ENCODE results near the gene TRIM7. TPM values are rescaled to one million over a fixed set of nuclear protein-coding genes. Genes with fewer than 3 reads are reported as not detected.

TRIM7 gene
- total and polyA plus RNA-seq, 9 of the 15 experiments (the other 6 are each of a cell fraction or from before 2014, with no cell fraction given) = 2.6 to 14.9 (median 8.9) TPM

DNA sequence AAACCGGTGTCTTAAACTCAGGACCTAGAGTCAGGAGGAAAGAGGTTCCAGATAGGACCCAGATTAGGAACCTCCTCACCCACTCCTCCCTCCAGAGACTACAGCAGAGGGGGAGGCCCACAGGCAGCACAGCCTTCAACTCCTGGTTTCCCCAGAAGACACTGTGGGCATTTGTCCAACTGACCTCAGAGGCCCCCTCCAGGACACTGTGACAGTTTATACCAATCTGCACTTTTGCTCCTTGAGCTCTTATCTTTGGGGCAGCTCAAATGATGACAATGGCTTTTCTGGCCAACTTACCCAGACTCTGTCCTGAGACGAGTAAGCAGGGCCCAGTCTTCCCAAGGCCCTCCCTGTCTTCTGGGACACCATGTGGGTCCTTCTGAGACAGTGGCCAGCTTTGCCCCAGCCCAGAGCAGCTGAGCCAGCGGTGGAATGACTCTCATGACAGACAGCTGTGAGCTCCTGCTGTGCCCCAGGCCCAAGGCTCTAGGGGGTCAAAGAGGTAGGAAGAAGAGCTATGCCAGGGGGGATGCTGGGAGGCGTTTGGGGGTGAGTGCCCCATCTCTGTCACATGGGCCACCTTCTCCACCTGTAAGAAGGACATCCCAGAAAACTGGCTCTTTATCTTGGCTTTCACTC is 43.3 kb downstream of the TRIM7 start (continued):
- TF ChIP-seq RFX7 (CRISPR knock-in tag; IDR thresholded peaks at IDR 0.05) = no peak
- TF ChIP-seq CBFA2T3 (IDR thresholded peaks at IDR 0.05) = peak; percentile 47
- TF ChIP-seq ZNF165 (CRISPR knock-in tag; IDR thresholded peaks at IDR 0.05; ENCODE audit: borderline replicate concordance) = no peak
- TF ChIP-seq ARID1B (IDR thresholded peaks at IDR 0.05) = no peak; the same call in 1 of the 2 replicates
- TF ChIP-seq, protein P1, sequence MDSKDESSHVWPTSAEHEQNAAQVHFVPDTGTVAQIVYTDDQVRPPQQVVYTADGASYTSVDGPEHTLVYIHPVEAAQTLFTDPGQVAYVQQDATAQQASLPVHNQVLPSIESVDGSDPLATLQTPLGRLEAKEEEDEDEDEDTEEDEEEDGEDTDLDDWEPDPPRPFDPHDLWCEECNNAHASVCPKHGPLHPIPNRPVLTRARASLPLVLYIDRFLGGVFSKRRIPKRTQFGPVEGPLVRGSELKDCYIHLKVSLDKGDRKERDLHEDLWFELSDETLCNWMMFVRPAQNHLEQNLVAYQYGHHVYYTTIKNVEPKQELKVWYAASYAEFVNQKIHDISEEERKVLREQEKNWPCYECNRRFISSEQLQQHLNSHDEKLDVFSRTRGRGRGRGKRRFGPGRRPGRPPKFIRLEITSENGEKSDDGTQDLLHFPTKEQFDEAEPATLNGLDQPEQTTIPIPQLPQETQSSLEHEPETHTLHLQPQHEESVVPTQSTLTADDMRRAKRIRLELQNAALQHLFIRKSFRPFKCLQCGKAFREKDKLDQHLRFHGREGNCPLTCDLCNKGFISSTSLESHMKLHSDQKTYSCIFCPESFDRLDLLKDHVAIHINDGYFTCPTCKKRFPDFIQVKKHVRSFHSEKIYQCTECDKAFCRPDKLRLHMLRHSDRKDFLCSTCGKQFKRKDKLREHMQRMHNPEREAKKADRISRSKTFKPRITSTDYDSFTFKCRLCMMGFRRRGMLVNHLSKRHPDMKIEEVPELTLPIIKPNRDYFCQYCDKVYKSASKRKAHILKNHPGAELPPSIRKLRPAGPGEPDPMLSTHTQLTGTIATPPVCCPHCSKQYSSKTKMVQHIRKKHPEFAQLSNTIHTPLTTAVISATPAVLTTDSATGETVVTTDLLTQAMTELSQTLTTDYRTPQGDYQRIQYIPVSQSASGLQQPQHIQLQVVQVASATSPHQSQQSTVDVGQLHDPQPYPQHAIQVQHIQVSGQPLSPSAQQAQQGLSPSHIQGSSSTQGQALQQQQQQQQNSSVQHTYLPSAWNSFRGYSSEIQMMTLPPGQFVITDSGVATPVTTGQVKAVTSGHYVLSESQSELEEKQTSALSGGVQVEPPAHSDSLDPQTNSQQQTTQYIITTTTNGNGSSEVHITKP (IDR thresholded peaks at IDR 0.05; ENCODE audit: partially characterized antibody) = peak; percentile 50
- TF ChIP-seq SUPT5H (IDR thresholded peaks at IDR 0.05) = no peak
- no peak for TF ChIP-seq ETS2 (tag; IDR thresholded peaks at IDR 0.05; ENCODE audit: borderline replicate concordance, poor library complexity, severe bottlenecking)
- no peak for TF ChIP-seq BCOR (IDR thresholded peaks at IDR 0.05)
- TF ChIP-seq TCF3 (CRISPR knock-in tag; IDR thresholded peaks at IDR 0.05) = no peak
- TF ChIP-seq, protein P2, sequence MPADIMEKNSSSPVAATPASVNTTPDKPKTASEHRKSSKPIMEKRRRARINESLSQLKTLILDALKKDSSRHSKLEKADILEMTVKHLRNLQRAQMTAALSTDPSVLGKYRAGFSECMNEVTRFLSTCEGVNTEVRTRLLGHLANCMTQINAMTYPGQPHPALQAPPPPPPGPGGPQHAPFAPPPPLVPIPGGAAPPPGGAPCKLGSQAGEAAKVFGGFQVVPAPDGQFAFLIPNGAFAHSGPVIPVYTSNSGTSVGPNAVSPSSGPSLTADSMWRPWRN (IDR thresholded peaks at IDR 0.05; ENCODE audit: low read depth) = no peak
- TF ChIP-seq MAFF (IDR thresholded peaks at IDR 0.05; ENCODE audit: low read length) = peak; percentile 46; the same call in 1 of the 2 replicates
- 0 out of 2 replicates have a peak, but pooled peaks have one; percentile 54 for TF ChIP-seq SMARCA4 (IDR thresholded peaks at IDR 0.05)
- no peak for TF ChIP-seq PRPF4 (IDR thresholded peaks at IDR 0.05; ENCODE audit: insufficient read depth, low read depth, low read length, poor library complexity, severe bottlenecking)
- TF ChIP-seq, protein P3, sequence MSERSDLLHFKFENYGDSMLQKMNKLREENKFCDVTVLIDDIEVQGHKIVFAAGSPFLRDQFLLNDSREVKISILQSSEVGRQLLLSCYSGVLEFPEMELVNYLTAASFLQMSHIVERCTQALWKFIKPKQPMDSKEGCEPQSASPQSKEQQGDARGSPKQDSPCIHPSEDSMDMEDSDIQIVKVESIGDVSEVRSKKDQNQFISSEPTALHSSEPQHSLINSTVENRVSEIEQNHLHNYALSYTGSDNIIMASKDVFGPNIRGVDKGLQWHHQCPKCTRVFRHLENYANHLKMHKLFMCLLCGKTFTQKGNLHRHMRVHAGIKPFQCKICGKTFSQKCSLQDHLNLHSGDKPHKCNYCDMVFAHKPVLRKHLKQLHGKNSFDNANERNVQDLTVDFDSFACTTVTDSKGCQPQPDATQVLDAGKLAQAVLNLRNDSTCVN (CRISPR knock-in tag; IDR thresholded peaks at IDR 0.05) = no peak
- TF ChIP-seq SIX5 (IDR thresholded peaks at IDR 0.05; ENCODE audit: borderline replicate concordance in 1 of 2, insufficient read depth in 1 of 2, low read depth in 1 of 2, low read length in 2 of 2) = no peak
- TF ChIP-seq, protein P4, sequence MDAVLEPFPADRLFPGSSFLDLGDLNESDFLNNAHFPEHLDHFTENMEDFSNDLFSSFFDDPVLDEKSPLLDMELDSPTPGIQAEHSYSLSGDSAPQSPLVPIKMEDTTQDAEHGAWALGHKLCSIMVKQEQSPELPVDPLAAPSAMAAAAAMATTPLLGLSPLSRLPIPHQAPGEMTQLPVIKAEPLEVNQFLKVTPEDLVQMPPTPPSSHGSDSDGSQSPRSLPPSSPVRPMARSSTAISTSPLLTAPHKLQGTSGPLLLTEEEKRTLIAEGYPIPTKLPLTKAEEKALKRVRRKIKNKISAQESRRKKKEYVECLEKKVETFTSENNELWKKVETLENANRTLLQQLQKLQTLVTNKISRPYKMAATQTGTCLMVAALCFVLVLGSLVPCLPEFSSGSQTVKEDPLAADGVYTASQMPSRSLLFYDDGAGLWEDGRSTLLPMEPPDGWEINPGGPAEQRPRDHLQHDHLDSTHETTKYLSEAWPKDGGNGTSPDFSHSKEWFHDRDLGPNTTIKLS (IDR thresholded peaks at IDR 0.05; ENCODE audit: borderline replicate concordance, low read depth) = peak; percentile 63; the same call in 1 of the 2 replicates
- no peak for TF ChIP-seq ZNF175 (CRISPR knock-in tag; IDR thresholded peaks at IDR 0.05; ENCODE audit: low read depth)
- TF ChIP-seq DNMT1 (IDR thresholded peaks at IDR 0.05) = no peak
- TF ChIP-seq, protein P5, sequence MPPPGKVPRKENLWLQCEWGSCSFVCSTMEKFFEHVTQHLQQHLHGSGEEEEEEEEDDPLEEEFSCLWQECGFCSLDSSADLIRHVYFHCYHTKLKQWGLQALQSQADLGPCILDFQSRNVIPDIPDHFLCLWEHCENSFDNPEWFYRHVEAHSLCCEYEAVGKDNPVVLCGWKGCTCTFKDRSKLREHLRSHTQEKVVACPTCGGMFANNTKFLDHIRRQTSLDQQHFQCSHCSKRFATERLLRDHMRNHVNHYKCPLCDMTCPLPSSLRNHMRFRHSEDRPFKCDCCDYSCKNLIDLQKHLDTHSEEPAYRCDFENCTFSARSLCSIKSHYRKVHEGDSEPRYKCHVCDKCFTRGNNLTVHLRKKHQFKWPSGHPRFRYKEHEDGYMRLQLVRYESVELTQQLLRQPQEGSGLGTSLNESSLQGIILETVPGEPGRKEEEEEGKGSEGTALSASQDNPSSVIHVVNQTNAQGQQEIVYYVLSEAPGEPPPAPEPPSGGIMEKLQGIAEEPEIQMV (tag; conservative IDR thresholded peaks at IDR 0.05; ENCODE audit: low read depth) = no peak
- TF ChIP-seq ZNF584 (CRISPR knock-in tag; IDR thresholded peaks at IDR 0.05; ENCODE audit: low read depth) = no peak
